K562 (cell line): ENCODE measurements around the gene TERT. TPM values are rescaled to one million over a fixed set of nuclear protein-coding genes. Genes with fewer than 3 reads are reported as not detected.
A peak's percentile ranks its signal among the peaks of the same experiment; 100 is the strongest.

ENCODE experiments used
- ATF7 ChIP-seq: fragments of 450-650 bp; IDR thresholded peaks from 2 replicates; pipeline ENCODE4 v1.7.1; 2014; ENCODE audit warnings: mild to moderate bottlenecking, moderate library complexity
- BDP1 ChIP-seq: IDR thresholded peaks from 3 replicates; pipeline ENCODE4 v1.6.1; 2011; ENCODE audit not compliant: insufficient read length, insufficient read depth
- CBFA2T2 ChIP-seq: fragments of 450-650 bp; conservative IDR thresholded peaks from 2 replicates; pipeline ENCODE4 v1.6.1; 2017; ENCODE audit warnings: mild to moderate bottlenecking
- CBFA2T3 ChIP-seq: fragments of 450-650 bp; IDR thresholded peaks from 2 replicates; pipeline ENCODE4 v1.6.1; 2017
- CHD2 ChIP-seq: IDR thresholded peaks from 2 replicates; pipeline ENCODE4 v1.6.1; 2011; ENCODE audit warnings: low read depth, low read length
- CTBP1 ChIP-seq: fragments of 450-650 bp; IDR thresholded peaks from 2 replicates; pipeline ENCODE4 v1.6.1; 2016; ENCODE audit warnings: borderline replicate concordance
- VEZF1 ChIP-seq: fragments of 200-800 bp; sonication (Bioruptor generic); IDR thresholded peaks from 2 replicates; pipeline ENCODE4 v1.6.1; 2017; ENCODE audit warnings: missing genetic modification characterization, missing compliant biosample characterization
- ZNF277 ChIP-seq: fragments of 250-450 bp; sonication (Bioruptor Pico); IDR thresholded peaks from 2 replicates; pipeline ENCODE4 v1.8.0; 2022; ENCODE audit warnings: inconsistent platforms, mild to moderate bottlenecking, moderate library complexity, borderline replicate concordance
- ZNF695 ChIP-seq: fragments of 450-650 bp; formaldehyde crosslinking; IDR thresholded peaks from 2 replicates; pipeline ENCODE4 v1.4.0; 2020; ENCODE audit warnings: mild to moderate bottlenecking, moderate library complexity
- polyA plus RNA-seq, 8 experiments: library from polyadenylated mRNA; depleted of rRNA in 4 of 8; stranded (reverse) in 5 of 8; unstranded in 3 of 8; fragments of >200 nt; fragmentation: Nextera tagmentation in 2 of 8; fragmentation: Illumina TruSeq in 1 of 8; extraction: Ambion mirVana in 2 of 8; extraction: Trizol in 1 of 8; gene quantifications; 2 replicates each; pipeline versions ENCODE4 v1.2.1 to v1.2.3, GENCODE V29; 2011 to 2014; ENCODE audit warnings: inconsistent platforms in 1 of 8, missing spikeins in 1 of 8
- total RNA-seq, 7 experiments: library from RNA; depleted of rRNA in 6 of 7; stranded (reverse); fragments of >200 nt in 6 of 7; fragmentation: Illumina TruSeq in 2 of 7; extraction: Trizol in 2 of 7; gene quantifications; 2 replicates each; pipeline versions ENCODE4 v1.2.1 to v1.2.3, GENCODE V29; 2011 to 2021; ENCODE audit warnings: low replicate concordance in 1 of 7
- TF ChIP-seq, protein P1 (sequence below), 2 experiments: fragments of 450-650 bp; IDR thresholded peaks; 2 replicates each; pipeline ENCODE4 v1.6.1; 2018; ENCODE audit warnings: mild to moderate bottlenecking in 2 of 2, low read depth in 1 of 2; ENCODE audit not compliant: partially characterized antibody in 2 of 2
- TF ChIP-seq, protein P2 (sequence below): fragments of 450-650 bp; IDR thresholded peaks from 2 replicates; pipeline ENCODE4 v1.6.1; 2018; ENCODE audit not compliant: partially characterized antibody
- TF ChIP-seq, protein P3 (sequence below): IDR thresholded peaks from 2 replicates; pipeline ENCODE4 v1.6.1; 2014; ENCODE audit warnings: antibody characterized with exemption
- TF ChIP-seq, protein P4 (sequence below), 2 experiments: fragments of 250-450 bp in 1 of 2; fragments of 450-650 bp in 1 of 2; sonication (Bioruptor Pico) in 1 of 2; IDR thresholded peaks; 2 replicates each; pipeline versions ENCODE4 v1.6.1 to v1.8.0; 2016 to 2021; ENCODE audit warnings: mild to moderate bottlenecking in 2 of 2, moderate library complexity in 2 of 2, missing compliant biosample characterization in 1 of 2, missing genetic modification characterization in 1 of 2

The TERT gene
- total and polyA plus RNA-seq, 9 of the 15 experiments (the other 6 are each of a cell fraction or from before 2014, with no cell fraction given), result 0.08 to 4.5 (median 0.98) TPM; not detected in 1

- TF ChIP-seq, protein P1, sequence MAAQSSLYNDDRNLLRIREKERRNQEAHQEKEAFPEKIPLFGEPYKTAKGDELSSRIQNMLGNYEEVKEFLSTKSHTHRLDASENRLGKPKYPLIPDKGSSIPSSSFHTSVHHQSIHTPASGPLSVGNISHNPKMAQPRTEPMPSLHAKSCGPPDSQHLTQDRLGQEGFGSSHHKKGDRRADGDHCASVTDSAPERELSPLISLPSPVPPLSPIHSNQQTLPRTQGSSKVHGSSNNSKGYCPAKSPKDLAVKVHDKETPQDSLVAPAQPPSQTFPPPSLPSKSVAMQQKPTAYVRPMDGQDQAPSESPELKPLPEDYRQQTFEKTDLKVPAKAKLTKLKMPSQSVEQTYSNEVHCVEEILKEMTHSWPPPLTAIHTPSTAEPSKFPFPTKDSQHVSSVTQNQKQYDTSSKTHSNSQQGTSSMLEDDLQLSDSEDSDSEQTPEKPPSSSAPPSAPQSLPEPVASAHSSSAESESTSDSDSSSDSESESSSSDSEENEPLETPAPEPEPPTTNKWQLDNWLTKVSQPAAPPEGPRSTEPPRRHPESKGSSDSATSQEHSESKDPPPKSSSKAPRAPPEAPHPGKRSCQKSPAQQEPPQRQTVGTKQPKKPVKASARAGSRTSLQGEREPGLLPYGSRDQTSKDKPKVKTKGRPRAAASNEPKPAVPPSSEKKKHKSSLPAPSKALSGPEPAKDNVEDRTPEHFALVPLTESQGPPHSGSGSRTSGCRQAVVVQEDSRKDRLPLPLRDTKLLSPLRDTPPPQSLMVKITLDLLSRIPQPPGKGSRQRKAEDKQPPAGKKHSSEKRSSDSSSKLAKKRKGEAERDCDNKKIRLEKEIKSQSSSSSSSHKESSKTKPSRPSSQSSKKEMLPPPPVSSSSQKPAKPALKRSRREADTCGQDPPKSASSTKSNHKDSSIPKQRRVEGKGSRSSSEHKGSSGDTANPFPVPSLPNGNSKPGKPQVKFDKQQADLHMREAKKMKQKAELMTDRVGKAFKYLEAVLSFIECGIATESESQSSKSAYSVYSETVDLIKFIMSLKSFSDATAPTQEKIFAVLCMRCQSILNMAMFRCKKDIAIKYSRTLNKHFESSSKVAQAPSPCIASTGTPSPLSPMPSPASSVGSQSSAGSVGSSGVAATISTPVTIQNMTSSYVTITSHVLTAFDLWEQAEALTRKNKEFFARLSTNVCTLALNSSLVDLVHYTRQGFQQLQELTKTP (IDR thresholded peaks at IDR 0.05; ENCODE audit: low read depth in 1 of 2, partially characterized antibody in 2 of 2), result no peak
- TF ChIP-seq BDP1 (no peak), VEZF1 (CRISPR knock-in tag) (0 out of 2 replicates have a peak, but pooled peaks have one; percentile 21), ZNF695 (CRISPR knock-in tag) (no peak), CTBP1 (0 out of 2 replicates have a peak, but pooled peaks have one; percentile 25), ATF7 (peak; percentile 8; the same call in 1 of the 2 replicates), CHD2 (peak; percentile 13; the same call in 1 of the 2 replicates), CBFA2T3 (peak; percentile 39), ZNF277 (CRISPR knock-in tag) (no peak), CBFA2T2 (0 out of 2 replicates have a peak, but pooled peaks have one; percentile 15)
- TF ChIP-seq, protein P2, sequence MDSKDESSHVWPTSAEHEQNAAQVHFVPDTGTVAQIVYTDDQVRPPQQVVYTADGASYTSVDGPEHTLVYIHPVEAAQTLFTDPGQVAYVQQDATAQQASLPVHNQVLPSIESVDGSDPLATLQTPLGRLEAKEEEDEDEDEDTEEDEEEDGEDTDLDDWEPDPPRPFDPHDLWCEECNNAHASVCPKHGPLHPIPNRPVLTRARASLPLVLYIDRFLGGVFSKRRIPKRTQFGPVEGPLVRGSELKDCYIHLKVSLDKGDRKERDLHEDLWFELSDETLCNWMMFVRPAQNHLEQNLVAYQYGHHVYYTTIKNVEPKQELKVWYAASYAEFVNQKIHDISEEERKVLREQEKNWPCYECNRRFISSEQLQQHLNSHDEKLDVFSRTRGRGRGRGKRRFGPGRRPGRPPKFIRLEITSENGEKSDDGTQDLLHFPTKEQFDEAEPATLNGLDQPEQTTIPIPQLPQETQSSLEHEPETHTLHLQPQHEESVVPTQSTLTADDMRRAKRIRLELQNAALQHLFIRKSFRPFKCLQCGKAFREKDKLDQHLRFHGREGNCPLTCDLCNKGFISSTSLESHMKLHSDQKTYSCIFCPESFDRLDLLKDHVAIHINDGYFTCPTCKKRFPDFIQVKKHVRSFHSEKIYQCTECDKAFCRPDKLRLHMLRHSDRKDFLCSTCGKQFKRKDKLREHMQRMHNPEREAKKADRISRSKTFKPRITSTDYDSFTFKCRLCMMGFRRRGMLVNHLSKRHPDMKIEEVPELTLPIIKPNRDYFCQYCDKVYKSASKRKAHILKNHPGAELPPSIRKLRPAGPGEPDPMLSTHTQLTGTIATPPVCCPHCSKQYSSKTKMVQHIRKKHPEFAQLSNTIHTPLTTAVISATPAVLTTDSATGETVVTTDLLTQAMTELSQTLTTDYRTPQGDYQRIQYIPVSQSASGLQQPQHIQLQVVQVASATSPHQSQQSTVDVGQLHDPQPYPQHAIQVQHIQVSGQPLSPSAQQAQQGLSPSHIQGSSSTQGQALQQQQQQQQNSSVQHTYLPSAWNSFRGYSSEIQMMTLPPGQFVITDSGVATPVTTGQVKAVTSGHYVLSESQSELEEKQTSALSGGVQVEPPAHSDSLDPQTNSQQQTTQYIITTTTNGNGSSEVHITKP, result peak; percentile 11
- TF ChIP-seq, protein P3, sequence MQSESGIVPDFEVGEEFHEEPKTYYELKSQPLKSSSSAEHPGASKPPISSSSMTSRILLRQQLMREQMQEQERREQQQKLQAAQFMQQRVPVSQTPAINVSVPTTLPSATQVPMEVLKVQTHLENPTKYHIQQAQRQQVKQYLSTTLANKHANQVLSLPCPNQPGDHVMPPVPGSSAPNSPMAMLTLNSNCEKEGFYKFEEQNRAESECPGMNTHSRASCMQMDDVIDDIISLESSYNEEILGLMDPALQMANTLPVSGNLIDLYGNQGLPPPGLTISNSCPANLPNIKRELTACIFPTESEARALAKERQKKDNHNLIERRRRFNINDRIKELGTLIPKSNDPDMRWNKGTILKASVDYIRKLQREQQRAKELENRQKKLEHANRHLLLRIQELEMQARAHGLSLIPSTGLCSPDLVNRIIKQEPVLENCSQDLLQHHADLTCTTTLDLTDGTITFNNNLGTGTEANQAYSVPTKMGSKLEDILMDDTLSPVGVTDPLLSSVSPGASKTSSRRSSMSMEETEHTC, result no peak
- TF ChIP-seq, protein P4, sequence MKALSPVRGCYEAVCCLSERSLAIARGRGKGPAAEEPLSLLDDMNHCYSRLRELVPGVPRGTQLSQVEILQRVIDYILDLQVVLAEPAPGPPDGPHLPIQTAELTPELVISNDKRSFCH (CRISPR knock-in tag; IDR thresholded peaks at IDR 0.05), result no peak
- TF ChIP-seq, protein P4 (tag; IDR thresholded peaks at IDR 0.05), result no peak
These were observed 21.1 kb upstream of the TERT start (continued) for GRCh38 chr5:1315709-1316587.
